Dedifferentiated amniotic fluid mesenchymal stem cell (primary cell): ENCODE measurements around the gene EZH1.

Source experiments
- DNase-seq: peaks from one replicate; pipeline ENCODE4 v3.0.0-alpha.2; 2016; ENCODE audit errors: extremely low spot score

The EZH1 gene

DNA sequence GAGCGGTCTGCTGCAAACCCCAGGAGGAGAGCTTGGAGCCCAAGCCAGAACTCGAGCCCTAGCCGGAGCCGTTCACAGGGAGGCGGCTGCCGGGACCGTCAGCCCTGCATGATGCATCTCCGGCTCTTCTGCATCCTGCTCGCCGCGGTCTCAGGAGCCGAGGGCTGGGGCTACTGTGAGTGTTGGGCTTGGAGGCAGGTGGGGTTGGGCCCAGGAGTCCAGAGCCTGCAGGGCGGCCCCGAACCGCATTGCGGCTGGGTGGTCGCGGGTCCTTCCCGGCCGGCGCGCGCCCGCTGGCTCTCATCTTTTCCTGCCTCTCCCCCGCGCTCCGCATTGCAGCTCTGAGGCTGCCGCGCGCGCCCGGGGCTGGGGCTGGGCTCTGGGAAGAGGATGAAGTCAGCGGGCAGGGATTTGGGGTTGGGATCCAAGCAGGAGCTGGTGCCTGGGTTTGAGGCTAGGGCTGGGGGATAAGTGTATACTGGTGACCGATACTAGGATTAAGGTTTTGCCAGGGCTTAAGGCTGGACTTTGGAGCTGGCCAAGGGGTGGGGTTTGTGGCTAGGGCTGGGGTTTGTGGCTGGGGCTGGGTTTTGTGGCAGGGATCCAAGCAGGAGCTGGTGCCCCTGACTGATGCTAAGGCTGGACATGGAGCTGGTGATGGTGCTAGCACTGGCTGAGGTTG lies 62.0 kb downstream of the EZH1 start:
- peak; percentile 42 for DNase-seq

DNA sequence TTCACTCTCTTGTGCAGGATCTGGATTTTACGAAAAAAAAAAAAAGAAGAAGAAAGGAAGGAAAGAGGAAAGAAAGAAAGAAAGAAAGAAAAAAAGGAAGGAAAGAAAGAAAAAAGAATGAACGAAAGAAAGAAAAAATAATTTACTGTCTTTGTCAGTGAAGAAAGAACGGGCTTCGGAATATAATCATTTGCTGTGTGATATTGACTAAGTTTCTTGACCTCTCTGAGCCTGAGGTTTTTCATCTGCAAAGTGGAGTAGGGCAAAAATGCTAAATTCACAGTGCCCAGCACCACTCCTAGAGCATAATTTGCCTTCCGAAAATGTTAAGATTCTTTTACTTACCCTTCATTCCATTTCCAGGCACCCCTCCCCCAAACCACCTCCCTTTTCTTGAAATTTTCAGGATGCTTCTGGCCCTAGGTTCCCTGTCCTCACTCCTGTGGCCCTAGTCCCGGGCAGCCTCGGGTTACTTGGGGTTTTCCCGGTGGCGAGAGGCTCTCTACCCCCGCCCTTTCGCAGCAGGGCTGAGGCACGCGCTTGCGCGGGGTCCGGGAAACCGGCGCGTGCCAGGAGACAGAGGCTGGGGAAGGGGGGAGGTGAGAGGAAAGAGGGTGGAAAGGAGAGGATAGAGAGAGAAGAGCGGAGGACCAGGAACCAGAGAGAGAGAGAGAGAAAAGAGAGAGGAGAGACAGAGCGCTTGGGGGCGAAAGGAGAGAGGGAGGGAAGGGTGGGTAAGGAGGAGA lies 62.7 kb downstream of the EZH1 start, which contains the start of gene CNTNAP1:
TSS of gene CNTNAP1 (plus strand) at position 556 of the 746 bp plus-strand sequence. CDS start 299 bp downstream, outside the sequence.
- DNase-seq = peak; percentile 74

DNA sequence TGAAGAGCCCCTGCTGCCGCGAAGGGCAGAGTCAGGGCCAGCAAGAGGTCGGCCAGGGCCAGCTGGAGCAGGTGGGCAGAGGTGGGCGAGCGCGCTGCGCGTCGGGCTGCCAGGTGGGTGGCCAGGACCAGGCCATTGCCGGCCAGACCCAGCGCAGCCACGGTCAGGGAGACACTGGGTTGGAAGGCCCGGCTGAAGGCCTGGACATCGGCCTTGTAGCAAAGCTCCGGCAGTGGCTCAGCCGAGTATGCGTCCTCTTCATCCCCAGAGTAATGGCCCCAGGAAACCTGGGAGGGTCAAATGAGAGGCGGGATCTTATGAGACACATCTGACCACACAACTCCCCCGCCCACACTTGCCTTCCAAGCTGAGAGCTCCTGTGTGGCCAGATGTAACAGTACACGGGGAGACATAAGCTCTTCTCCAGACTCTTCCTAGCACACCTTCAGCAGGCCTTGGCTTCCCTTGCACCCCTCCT lies 64.5 kb downstream of the EZH1 start:
- DNase-seq = no peak

DNA sequence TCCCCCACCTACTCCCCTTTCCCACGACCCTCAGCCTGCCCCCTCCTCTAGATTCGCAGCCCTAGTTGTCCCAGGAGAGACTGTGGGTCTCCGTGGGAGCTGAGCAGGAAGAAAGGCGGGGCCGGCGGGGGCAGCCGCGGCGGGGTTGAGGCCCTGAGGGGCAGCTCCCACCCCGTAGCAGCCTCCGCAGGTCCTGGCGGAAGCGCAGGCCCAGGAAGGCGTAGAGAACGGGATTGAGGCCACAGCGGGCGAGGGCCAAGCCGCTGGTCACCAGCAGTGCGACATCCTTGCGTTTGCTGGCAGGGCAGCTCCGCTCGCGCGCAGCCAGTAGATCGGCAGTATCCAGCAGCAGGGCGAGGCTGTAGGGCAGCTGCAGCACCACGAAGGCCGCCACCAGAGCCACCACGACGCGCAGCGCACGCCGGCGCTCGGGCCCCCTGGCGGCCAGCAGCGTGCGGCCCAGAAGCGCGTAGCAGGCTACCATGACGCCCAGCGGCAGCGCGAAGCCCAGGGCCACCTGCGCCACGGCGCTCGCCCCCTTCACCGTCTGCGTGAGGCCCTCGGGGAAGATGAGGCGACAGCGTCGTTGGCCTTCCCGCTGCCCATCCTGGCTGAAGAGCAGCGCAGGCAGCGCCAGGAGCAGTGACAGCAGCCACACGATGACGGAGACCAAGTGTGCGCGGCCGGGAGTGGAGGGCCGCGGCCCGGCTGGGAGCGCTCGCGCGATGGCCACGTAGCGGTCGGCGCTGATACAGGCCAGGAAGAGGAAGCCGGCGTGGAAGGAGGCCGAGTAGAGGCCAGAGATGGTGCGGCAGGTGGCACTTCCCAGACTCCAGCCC lies 65.1 kb downstream of the EZH1 start:
- peak; percentile 55 for DNase-seq

DNA sequence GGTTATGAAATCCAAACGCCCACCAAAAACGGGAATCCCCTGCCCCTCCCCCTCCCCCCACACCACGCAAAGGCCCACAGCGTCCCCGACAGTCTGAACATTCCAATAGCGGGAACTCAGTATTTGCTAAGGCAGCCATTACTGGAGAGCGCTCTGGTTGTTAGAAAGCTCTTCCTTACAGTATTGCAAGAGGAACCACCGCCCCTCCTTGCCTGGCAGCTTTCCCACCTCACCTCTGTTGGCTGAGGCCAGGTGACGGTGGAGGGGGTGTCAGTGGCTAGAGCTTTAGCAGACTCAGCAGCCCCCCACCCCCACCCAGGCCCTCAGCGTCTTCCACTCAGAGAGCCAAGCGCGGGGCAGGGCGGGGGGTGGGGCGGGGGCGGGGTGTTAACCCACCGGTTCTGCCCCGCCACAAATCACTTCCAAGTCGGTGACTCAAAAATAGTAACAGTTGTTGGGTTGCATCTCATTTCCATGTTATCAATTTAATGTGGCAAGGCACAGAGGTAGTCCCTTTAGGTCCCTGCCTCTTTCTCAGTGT lies 65.8 kb downstream of the EZH1 start:
- peak; percentile 27 for DNase-seq

DNA sequence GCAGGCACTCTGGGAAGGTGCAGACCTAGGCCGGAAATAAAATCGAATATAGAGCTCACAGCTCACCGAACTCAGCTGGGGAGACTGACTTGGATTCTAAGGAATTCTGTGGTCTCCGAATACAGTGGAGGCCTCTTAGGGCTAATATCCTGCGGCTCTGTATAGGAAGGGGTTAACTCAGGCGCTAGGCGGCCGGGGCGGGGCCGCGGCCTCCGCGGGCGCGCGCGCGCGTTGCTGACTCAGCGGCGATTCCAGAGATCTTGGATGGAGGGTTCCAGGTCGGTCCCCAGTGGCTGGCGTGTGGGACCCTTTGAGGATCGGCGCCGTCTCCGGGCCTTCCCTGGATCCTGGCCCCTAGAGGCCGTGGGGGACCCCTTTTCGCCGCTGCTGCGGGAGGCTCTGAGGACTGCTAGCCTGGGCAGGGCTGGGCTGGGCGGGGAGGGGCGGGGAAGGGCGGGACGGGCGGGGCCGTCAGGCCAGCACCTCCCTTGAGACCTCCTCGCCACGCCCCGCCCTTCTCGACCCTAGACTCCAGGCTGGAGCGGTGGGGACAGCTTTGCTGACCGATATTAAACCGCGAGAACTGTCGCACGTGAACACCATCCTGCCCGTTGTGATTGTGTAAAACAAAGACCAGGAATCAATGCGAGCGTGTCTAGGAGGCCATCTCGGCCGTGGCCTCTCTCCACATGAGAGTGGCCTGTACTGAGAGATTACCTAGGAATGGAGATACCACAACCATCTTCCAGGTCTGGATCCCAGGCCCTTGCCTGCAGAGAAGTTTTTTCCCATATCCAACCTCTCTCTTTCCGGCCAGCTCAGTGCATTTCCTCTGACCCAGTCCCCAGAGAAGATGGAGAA lies 66.7 kb downstream of the EZH1 start:
- DNase-seq = peak; percentile 64

DNA sequence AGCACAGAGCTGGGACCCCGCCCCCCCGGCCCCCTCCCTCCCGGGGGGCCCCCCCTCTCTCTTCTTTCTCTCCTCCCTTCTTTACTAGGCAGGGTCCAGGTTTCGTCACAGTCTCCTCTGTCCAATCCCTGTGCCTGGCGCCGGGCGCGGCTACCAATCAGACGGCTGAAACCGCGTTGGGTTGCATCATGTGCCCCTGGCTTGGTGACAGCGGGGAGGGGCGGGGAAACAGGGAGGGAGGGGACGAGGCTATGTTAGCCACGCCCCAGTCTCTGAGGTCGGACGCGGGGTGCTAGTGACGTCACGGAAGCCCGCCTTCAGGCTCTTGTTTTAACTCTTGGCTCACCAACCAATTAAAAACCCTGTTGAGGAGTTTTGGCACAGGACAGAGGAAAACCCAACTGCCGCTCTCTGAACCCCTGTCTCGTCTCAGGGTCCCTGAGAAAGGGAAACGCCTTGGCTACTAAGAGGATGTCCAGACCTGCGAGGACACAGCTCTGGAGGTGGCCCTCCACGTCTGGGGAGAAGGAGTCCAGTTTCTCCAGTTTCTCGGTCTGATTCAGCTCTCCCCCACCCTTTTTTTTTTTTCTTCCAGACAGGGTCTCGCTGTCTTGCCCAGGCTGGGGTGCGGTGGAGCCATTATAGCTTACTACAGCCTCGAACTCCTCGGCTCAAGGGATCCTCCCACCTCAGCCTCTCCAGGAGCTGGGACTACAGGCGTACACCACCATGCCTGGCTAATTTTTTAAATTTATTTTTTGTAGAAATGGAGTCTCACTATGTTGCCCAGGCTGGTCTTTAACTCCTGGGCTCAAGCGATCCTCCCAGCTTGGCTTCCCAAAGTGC lies 67.6 kb downstream of the EZH1 start:
- peak; percentile 99 for DNase-seq

DNA sequence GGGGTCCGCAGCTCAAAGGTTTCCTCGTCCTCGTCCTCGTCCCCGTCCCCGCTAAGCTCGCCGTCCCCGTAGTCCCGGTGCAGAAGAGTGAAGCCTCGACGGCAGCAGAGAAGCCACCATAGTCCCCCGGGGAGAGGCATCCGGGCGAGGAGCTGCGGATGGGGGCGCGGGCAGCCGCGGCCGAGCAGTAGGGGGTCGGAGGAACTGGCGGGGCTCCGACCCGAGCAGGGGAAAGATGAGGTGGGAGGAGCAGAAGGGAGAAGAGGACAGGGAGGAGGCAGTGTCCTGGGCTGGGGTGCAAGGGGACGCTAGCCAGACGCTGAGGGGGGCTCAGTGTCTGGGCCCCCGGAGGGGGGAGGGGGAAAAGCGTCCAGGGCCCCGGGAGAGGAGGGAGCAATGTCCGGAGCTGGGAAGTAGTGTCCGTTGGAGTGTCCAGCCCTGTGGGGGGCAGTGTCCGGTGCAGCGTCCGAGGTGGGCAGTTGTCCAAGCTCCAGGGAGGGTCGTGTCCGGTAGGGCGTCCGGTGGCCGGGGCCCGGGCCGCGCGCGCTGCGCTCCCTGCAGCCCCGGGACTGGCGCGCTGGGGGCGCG lies 68.3 kb downstream of the EZH1 start, which contains the start of gene PLEKHH3:
TSS of gene PLEKHH3 (minus strand) at position 571 of the 588 bp plus-strand sequence. CDS start at position 140, 431 bp downstream.
- DNase-seq = no peak

DNA sequence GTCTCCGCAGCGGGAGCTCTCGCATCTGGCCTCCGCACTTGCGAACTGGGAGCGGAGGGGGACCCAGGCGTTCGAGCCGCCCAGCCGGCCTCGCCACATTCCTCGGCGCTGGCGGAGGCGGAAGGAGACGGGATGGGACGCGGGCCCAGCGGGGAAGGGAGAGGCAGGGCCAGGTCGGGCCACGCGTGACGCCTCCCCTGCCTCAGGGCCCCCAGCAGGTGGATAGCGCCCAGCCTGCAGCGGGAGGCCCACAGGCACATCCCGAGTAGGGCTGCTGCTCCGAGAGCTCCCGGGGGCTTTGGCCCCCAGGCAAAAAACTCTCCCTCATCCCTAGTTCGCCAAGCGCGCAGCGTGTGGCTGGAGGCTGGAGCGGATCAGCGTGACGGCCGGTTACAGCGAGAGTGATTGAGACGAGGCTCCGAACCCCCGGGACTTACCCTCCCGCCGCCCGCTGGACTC lies 68.8 kb downstream of the EZH1 start:
- DNase-seq = peak; percentile 16

DNA sequence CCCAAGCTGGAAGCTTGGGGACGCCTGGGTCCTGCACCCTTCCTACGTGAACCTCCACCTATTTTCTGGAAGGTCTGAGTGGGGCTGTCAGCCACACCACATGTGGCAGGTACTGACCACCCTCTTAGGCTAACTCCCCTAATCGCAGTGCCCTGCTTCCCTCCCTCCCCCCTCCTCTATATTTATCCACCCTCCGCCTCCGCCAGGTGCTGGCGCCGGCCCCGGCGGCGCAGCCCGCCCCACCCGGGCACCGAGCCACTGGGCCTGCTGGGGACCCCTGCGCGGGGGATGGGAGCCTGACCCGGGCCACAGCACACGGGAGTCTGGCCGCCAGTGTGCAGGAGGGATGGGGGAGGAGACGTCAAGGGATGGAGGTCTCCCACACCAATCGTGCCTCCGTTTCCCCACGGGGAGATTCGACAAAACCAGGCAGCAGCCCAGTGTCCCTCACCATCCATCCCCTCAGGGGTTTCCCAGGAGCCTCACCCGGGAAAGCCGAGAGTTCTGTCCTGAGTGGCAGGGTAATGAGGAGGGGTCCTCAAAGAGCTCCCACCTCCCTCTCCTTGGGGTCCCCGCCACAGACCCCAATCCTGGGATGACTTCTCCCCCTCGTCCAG lies 69.4 kb downstream of the EZH1 start:
- DNase-seq = no peak

DNA sequence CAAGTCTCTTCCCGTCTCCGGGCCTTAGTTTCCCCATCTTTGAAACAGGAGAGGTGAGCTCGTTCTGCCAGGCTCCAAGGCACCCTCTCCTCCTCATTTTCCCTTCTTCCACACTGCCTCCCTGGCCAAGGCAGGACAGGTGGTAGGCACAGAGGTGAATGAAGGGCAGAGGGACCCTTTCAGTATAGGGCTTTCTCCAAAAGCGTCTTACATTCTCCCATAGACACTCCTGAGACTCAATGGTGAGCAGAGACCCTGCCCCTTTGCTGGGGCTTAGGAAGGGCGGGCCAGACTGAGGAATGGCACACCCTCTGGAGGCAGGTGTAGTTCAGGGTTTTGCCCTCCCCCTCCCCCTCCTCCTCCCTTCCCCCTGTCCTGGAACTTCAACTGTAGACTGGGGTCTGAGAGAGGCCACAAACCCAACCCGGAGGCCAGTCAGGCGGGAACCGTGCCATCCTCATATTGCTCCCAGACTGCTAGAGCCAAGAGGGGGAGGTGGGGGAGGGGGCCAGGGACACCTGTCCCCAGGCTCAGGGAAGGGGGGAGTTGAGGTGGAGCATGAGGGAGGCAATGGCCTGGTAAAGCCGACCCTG lies 70.0 kb downstream of the EZH1 start:
- no peak for DNase-seq

DNA sequence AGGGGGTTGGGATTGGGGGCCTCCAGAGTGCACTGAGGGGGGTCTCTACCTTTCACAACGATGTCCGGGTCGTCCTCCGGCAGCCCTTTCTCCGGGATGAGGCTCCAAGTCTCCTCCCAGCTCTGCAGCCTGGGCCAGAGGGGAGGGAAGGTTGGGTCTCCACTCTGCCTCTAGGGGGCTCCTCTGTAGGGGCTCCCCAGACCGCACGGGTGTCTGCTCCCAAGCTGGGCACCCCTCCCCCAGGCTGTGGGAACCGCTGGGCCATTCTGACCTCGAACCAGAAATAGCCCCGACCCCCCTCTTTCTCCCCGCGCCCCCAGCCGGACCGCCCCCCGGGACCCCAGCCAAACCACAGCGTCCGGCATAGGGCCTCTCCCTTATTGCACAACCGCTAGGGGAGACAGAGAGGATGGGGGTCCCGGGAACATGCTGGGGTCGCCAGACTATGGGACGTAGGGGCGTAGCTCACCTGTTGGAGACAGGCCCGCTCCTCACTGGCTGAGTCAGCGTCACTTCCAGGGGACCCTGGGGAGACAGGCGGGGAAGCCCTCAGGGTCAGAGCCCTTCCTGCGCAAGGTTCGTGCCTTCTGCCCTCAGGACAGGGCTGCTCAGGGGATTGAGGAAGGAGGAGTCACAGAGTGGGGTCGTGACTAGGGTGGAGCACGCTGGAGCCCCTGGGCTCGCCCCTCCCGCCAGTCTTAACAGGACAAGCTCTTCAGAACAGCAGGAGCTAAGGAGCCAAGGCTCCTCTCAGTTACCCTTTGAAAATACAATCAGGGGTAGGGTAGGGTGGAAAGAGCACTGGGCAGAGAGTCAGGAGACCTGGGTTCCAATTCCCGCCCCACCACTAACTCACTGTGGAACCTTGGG lies 70.7 kb downstream of the EZH1 start:
- DNase-seq = no peak

DNA sequence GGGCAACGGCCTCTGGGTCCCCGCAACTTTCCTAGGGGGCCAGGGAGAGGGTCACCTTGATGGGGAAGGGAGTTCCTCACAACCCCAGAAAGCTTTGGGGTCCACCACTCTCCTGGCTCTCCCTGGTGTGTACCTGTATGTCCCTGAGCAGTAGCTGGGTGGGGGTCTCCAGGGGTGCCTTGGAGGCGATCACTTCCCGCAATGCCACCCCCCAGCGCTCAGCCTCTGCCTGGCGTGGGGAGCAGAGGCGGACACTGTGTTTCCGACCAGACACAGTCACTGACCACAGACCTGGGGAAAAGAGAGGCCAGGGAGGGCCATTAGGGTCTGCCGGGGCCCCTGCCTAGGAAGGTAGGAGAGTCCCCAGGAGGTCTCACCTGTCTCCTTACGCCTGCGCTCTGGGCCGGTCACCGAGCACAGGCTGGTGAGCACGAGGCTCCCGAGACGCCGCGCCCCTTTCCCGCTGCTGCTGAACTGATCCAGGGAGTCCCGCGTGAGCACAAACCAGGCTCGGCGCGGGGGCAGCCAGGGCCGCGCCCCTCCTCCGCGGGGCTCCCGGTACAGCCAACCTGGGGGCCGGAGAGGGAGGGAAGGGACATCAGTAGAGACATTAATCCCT lies 71.5 kb downstream of the EZH1 start:
- DNase-seq = no peak

DNA sequence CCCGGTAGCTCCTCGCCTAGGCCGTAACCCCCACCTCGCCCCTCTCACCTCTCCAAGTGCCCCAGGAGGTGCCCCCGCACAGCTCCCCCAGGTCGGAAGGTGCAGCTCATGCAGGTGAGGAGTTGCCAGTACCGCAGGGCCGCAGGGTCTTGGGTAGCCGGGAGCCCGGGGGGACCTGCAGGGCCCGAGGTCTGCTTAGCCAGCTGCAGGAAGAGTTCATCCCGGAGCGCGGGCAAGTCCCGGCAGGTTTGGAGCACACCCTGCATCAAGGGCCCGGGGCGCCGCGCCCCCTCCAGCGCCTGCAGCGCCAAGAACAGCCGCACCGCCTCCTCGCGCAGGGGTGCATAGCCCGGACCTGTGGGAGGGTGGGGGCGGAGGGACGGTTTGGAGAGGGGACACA lies 72.8 kb downstream of the EZH1 start:
- no peak for DNase-seq

DNA sequence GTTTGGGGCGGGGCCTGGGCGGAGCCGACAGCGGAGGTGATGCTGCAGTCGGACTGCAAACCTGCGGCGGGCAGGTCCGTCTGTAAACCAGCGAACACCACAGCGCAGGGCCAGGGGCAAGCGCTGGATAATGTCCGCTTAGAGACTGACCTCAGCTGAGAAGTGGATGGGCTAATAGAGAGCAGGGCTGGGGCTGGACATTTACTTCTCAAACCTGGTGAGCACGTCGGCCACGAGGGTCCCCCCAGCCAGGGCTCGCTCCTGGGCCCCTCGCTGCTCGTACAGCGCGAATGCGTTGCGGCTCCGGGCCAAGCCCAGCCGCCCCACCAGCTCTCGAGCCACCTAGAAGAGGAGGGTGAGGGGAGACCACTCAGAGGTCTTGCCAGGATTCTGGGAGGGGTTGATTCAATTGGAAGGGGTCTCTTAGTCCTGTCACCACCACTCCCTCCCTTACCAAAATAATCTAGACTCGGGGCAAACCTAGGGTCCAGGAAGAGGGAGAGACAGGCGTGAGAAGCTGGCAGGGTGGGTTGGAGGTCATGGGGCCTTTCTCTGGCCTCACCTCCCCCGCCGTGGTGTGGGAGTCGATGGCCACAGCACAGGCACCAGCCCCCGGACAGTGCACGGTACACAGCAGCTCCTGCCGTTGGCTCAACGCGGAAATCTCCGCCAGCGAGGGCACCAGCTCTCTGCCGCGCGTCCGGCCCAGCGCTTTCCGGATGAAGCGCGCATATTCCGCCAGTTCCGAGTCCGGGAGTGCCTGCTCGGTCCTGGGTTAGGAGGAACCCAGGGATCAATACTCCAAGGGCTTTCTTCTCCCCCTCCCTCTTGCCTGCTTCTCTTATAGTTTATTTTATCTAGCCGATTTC lies 73.8 kb downstream of the EZH1 start:
- DNase-seq = no peak
